GM10248 (cell line): Measurements from ENCODE around the gene SMARCAD1.

ENCODE experiments used
- CTCF ChIA-PET: fragments of 300-600 bp; sonication (Branson Sonifier 250); formaldehyde crosslinking; extraction: SDS; loops from one replicate; lab custom pipeline; 2021; ENCODE audit warnings: antibody characterized with exemption; lab: Yijun Ruan, JAX
- POLR2A ChIA-PET: fragments of 350-650 bp; sonication (Branson Sonifier 250); formaldehyde crosslinking; extraction: SDS; loops from one replicate; lab custom pipeline; 2020; ENCODE audit warnings: antibody characterized with exemption; lab: Yijun Ruan, JAX
- DNase-seq: peaks from one replicate; pipeline ENCODE4 v3.0.0; 2012; ENCODE audit errors: extremely low spot score
- TF ChIP-seq, protein P1 (sequence below): IDR thresholded peaks from 2 replicates; pipeline ENCODE4 v1.5.1; 2012; ENCODE audit warnings: mild to moderate bottlenecking, low read depth; ENCODE audit errors: extremely low read depth, missing control alignments, control extremely low read depth

SMARCAD1 gene, protein sequence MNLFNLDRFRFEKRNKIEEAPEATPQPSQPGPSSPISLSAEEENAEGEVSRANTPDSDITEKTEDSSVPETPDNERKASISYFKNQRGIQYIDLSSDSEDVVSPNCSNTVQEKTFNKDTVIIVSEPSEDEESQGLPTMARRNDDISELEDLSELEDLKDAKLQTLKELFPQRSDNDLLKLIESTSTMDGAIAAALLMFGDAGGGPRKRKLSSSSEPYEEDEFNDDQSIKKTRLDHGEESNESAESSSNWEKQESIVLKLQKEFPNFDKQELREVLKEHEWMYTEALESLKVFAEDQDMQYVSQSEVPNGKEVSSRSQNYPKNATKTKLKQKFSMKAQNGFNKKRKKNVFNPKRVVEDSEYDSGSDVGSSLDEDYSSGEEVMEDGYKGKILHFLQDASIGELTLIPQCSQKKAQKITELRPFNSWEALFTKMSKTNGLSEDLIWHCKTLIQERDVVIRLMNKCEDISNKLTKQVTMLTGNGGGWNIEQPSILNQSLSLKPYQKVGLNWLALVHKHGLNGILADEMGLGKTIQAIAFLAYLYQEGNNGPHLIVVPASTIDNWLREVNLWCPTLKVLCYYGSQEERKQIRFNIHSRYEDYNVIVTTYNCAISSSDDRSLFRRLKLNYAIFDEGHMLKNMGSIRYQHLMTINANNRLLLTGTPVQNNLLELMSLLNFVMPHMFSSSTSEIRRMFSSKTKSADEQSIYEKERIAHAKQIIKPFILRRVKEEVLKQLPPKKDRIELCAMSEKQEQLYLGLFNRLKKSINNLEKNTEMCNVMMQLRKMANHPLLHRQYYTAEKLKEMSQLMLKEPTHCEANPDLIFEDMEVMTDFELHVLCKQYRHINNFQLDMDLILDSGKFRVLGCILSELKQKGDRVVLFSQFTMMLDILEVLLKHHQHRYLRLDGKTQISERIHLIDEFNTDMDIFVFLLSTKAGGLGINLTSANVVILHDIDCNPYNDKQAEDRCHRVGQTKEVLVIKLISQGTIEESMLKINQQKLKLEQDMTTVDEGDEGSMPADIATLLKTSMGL

DNA sequence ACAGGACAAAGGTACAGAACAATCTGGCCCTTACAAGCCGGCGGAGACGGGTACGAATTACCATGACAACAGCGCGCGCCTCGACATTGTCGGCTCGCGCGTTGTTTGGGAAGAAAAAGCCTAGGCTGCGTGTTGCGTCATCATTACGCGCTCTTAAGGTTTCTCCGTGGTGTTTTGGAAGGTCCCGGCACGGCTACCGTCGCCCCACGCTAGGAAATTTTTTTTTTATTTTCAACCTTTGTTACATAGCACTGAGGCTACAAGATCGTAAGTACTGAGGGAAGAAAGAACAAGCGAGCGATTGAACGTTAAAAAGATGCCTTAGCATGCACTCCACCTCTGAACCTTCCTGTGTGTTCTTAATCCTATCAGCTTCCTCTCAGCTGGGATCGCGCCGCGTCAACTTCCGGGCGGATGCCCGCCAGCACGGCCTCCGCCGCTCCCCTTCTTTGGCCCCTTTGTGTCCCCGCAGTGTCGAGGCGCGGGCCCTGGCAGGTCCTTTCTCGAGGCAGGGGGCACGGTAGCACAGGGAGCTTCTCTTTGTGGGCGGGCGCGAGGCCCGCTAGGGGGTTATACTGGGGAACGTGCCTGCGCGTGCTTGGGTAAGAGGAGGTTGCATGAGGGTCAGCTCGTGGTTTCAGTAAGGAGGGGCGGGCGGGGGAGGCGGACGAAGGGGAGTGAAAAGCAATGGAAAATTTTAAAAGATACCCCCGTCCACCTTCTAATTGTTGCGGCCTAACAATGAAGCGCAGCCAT is at the start of gene SMARCAD1:
Gene SMARCAD1 (plus strand): TSS at position 397 of the 756 bp plus-strand sequence. CDS start 530 bp downstream, outside the sequence.
- POLR2A ChIA-PET: no interaction called here
- CTCF ChIA-PET: interaction anchor here (1.8 kb wide), 1 partner anchor 95 kb away, joined by 4 read pairs; no protein-coding TSS in a partner anchor
- peak; percentile 88 for DNase-seq
- TF ChIP-seq, protein P1, sequence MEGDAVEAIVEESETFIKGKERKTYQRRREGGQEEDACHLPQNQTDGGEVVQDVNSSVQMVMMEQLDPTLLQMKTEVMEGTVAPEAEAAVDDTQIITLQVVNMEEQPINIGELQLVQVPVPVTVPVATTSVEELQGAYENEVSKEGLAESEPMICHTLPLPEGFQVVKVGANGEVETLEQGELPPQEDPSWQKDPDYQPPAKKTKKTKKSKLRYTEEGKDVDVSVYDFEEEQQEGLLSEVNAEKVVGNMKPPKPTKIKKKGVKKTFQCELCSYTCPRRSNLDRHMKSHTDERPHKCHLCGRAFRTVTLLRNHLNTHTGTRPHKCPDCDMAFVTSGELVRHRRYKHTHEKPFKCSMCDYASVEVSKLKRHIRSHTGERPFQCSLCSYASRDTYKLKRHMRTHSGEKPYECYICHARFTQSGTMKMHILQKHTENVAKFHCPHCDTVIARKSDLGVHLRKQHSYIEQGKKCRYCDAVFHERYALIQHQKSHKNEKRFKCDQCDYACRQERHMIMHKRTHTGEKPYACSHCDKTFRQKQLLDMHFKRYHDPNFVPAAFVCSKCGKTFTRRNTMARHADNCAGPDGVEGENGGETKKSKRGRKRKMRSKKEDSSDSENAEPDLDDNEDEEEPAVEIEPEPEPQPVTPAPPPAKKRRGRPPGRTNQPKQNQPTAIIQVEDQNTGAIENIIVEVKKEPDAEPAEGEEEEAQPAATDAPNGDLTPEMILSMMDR: no peak

- CTCF ChIA-PET: no interaction called here
- no peak for DNase-seq
- TF ChIP-seq, protein P1: no peak
- POLR2A ChIA-PET: no interaction called here
These were observed 48.8 kb upstream of the SMARCAD1 start for GRCh38 chr4:94158883-94159282.

DNA sequence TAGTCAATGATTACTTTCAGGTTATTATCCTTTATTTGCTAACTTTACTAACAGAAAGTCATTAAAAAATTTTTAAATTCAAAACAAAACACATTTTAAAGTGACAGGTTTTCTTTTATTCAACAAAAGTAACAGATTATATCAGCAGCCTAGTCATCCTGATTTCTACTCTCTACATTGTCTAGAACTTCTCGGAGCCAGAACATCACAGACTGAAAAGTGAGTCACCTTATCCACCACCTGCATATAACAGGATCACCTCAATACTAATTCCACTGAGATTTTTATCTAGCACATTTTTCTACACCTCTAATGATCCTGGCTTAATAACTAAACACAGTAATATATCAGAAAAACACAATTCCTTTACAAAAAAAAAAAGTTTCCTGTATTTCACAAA is 47.9 kb upstream of the SMARCAD1 start:
- POLR2A ChIA-PET: no interaction called here
- no peak for DNase-seq
- CTCF ChIA-PET: no interaction called here
- TF ChIP-seq, protein P1: no peak

GRCh38 chr4:94160774-94161173 is 46.9 kb upstream of the SMARCAD1 start:
- POLR2A ChIA-PET: no interaction called here
- TF ChIP-seq, protein P1: no peak
- CTCF ChIA-PET: interaction anchor here (1.0 kb wide), 1 partner anchor 11 kb away, joined by 3 read pairs; no protein-coding TSS in a partner anchor
- no peak for DNase-seq

- POLR2A ChIA-PET: no interaction called here
- CTCF ChIA-PET: no interaction called here
- TF ChIP-seq, protein P1: no peak
- no peak for DNase-seq
These were observed 42.4 kb upstream of the SMARCAD1 start for GRCh38 chr4:94165256-94165655.
